H9 (cell line): Measurements from ENCODE around the gene TNRC6C. TPM values are rescaled to one million over a fixed set of nuclear protein-coding genes. Genes with fewer than 3 reads are reported as not detected.

Source experiments
- DNase-seq: peaks from one replicate; pipeline ENCODE4 v3.0.0-alpha.2; 2017
- H2AFZ ChIP-seq: one replicate; pipeline ENCODE4 v1.6.1; 2013; ENCODE audit warnings: mild to moderate bottlenecking, low read length, control low read depth, moderate library complexity
- H2AK5ac ChIP-seq: 2 replicates; pipeline ENCODE4 v1.6.1; 2013; ENCODE audit warnings: low read length, control low read depth, mixed read lengths; ENCODE audit not compliant: insufficient read length
- H2BK120ac ChIP-seq: one replicate; pipeline ENCODE4 v1.6.1; 2013; ENCODE audit warnings: low read depth, mild to moderate bottlenecking, low read length, control low read depth, inconsistent platforms; ENCODE audit not compliant: poor library complexity, severe bottlenecking
- H2BK12ac ChIP-seq: 2 replicates; pipeline ENCODE4 v1.6.1; 2013; ENCODE audit warnings: low read length, control low read depth, mixed read lengths, low read depth; ENCODE audit not compliant: insufficient read length
- H2BK15ac ChIP-seq: 2 replicates; pipeline ENCODE4 v1.6.1; 2013; ENCODE audit warnings: low read depth, low read length, control low read depth
- H2BK20ac ChIP-seq: one replicate; pipeline ENCODE4 v1.6.1; 2013; ENCODE audit warnings: low read depth, mild to moderate bottlenecking, low read length, control low read depth, inconsistent platforms; ENCODE audit not compliant: poor library complexity, severe bottlenecking
- H2BK5ac ChIP-seq: 2 replicates; pipeline ENCODE4 v1.6.1; 2013; ENCODE audit warnings: low read length, control low read depth, mixed read lengths; ENCODE audit not compliant: insufficient read length
- H3K14ac ChIP-seq: 2 replicates; pipeline ENCODE4 v1.6.1; 2013; ENCODE audit warnings: low read length, control low read depth; ENCODE audit not compliant: insufficient read depth
- H3K18ac ChIP-seq: 2 replicates; pipeline ENCODE4 v1.6.1; 2013; ENCODE audit warnings: low read depth, mild to moderate bottlenecking, mixed read lengths, low read length, control low read depth; ENCODE audit not compliant: insufficient read length
- H3K23ac ChIP-seq: 2 replicates; pipeline ENCODE4 v1.6.1; 2013; ENCODE audit warnings: low read length, control low read depth, mixed read lengths, low read depth; ENCODE audit not compliant: insufficient read length
- H3K23me2 ChIP-seq: 2 replicates; pipeline ENCODE4 v1.6.1; 2013; ENCODE audit warnings: low read depth, mild to moderate bottlenecking, mixed read lengths, low read length, control low read depth; ENCODE audit not compliant: insufficient read length, poor library complexity, severe bottlenecking
- H3K27ac ChIP-seq: 2 replicates; pipeline ENCODE4 v1.5.1; 2013; ENCODE audit warnings: low read length, control low read depth, mixed read lengths, low read depth; ENCODE audit not compliant: insufficient read length
- H3K27me3 ChIP-seq: 2 replicates; pipeline ENCODE4 v1.6.1; 2013; ENCODE audit warnings: low read length, control low read depth, inconsistent platforms; ENCODE audit not compliant: insufficient read depth
- H3K4ac ChIP-seq: 2 replicates; pipeline ENCODE4 v1.6.1; 2013; ENCODE audit warnings: low read depth, mild to moderate bottlenecking, control low read depth, inconsistent platforms, low read length, moderate library complexity
- H3K4me1 ChIP-seq: 2 replicates; pipeline ENCODE4 v1.6.1; 2013; ENCODE audit warnings: low read length, control low read depth, inconsistent platforms; ENCODE audit not compliant: insufficient read depth
- H3K4me2 ChIP-seq: 2 replicates; pipeline ENCODE4 v1.6.1; 2013; ENCODE audit warnings: low read length, control low read depth, mixed read lengths; ENCODE audit not compliant: insufficient read length, insufficient read depth
- H3K56ac ChIP-seq: 2 replicates; pipeline ENCODE4 v1.6.1; 2013; ENCODE audit warnings: low read depth, mild to moderate bottlenecking, mixed read lengths, low read length, control low read depth; ENCODE audit not compliant: insufficient read length
- H3K79me1 ChIP-seq: 2 replicates; pipeline ENCODE4 v1.6.1; 2013; ENCODE audit warnings: low read depth, mild to moderate bottlenecking, moderate library complexity, low read length, control low read depth, inconsistent platforms; ENCODE audit not compliant: insufficient read depth, poor library complexity, severe bottlenecking
- H3K79me2 ChIP-seq: 2 replicates; pipeline ENCODE4 v1.6.1; 2013; ENCODE audit warnings: low read length, control low read depth, inconsistent platforms; ENCODE audit not compliant: insufficient read depth
- H3K9ac ChIP-seq: 2 replicates; pipeline ENCODE4 v1.6.1; 2013; ENCODE audit warnings: low read length, control low read depth, mixed read lengths; ENCODE audit not compliant: insufficient read length; ENCODE audit errors: extremely low read depth
- H3K9me3 ChIP-seq: one replicate; pipeline ENCODE4 v1.6.1; 2013; ENCODE audit warnings: low read depth, low read length, inconsistent platforms; ENCODE audit not compliant: control insufficient read depth
- H3T11ph ChIP-seq: one replicate; pipeline ENCODE4 v1.6.1; 2013; ENCODE audit warnings: mild to moderate bottlenecking, low read length, control low read depth, inconsistent platforms
- H4K20me1 ChIP-seq: one replicate; pipeline ENCODE4 v1.6.1; 2013; ENCODE audit not compliant: control insufficient read depth, insufficient read length, insufficient read depth
- H4K5ac ChIP-seq: 2 replicates; pipeline ENCODE4 v1.6.1; 2013; ENCODE audit warnings: low read depth, mild to moderate bottlenecking, mixed read lengths, low read length, control low read depth; ENCODE audit not compliant: insufficient read length
- H4K8ac ChIP-seq: replicated peaks from 2 replicates; pipeline ENCODE4 v1.6.1; 2013; ENCODE audit warnings: low read length, control low read depth, mixed read lengths, low read depth; ENCODE audit not compliant: insufficient read length
- H4K91ac ChIP-seq: 2 replicates; pipeline ENCODE4 v1.6.1; 2013; ENCODE audit warnings: low read depth, mild to moderate bottlenecking, moderate library complexity, mixed read lengths, low read length, control low read depth; ENCODE audit not compliant: insufficient read length
- H3K27ac Mint-ChIP-seq, 3 experiments: 2 replicates in 2 of 3; 3 replicates in 1 of 3; pipeline ENCODE4 v1.8.0; 2020 to 2021; ENCODE audit warnings: mixed read lengths in 3 of 3, mild to moderate bottlenecking in 1 of 3, moderate library complexity in 1 of 3
- H3K27me3 Mint-ChIP-seq: 2 replicates; pipeline ENCODE4 v1.8.0; 2021; ENCODE audit warnings: low read depth, mild to moderate bottlenecking, moderate library complexity, mixed read lengths
- H3K36me3 Mint-ChIP-seq, 3 experiments: 2 replicates in 2 of 3; 3 replicates in 1 of 3; pipeline ENCODE4 v1.8.0; 2020 to 2021; ENCODE audit warnings: low read depth in 3 of 3, mixed read lengths in 3 of 3; ENCODE audit not compliant: insufficient read depth in 1 of 3
- H3K4me1 Mint-ChIP-seq, 2 experiments: 2 replicates each; pipeline ENCODE4 v1.8.0; 2020; ENCODE audit warnings: mixed read lengths in 2 of 2
- H3K4me3 Mint-ChIP-seq, 2 experiments: 2 replicates in 1 of 2; 3 replicates in 1 of 2; pipeline ENCODE4 v1.8.0; 2020 to 2021; ENCODE audit warnings: mild to moderate bottlenecking in 2 of 2, mixed read lengths in 2 of 2, moderate library complexity in 1 of 2
- H3K9me3 Mint-ChIP-seq, 2 experiments: 2 replicates in 1 of 2; 3 replicates in 1 of 2; pipeline ENCODE4 v1.8.0; 2020; ENCODE audit warnings: mild to moderate bottlenecking in 2 of 2, mixed read lengths in 2 of 2, moderate library complexity in 1 of 2
- WGBS: extraction: QIAGEN DNeasy Blood & Tissue Kit; methylation state at CpG from one replicate; pipeline ENCODE4 v1.1.7; 2013; ENCODE audit warnings: missing lambda C conversion rate, low lambda C conversion rate, mixed read lengths; ENCODE audit not compliant: insufficient read length; ENCODE audit errors: extremely low coverage; 5-methylcytosine and 5-hydroxymethylcytosine counted together
- total RNA-seq: library from RNA; stranded (reverse); gene quantifications from 2 replicates; pipeline ENCODE4 v1.2.1, GENCODE V29; 2021
- TF ChIP-seq, protein P1 (sequence below): fragments of 200-600 bp; sonication (generic); conservative IDR thresholded peaks from 3 replicates; pipeline ENCODE4 v1.8.0; 2021; ENCODE audit warnings: antibody characterized with exemption, mild to moderate bottlenecking

Gene TNRC6C
- total RNA-seq, 1 experiment from 2014 or later: 24.7 TPM

DNA sequence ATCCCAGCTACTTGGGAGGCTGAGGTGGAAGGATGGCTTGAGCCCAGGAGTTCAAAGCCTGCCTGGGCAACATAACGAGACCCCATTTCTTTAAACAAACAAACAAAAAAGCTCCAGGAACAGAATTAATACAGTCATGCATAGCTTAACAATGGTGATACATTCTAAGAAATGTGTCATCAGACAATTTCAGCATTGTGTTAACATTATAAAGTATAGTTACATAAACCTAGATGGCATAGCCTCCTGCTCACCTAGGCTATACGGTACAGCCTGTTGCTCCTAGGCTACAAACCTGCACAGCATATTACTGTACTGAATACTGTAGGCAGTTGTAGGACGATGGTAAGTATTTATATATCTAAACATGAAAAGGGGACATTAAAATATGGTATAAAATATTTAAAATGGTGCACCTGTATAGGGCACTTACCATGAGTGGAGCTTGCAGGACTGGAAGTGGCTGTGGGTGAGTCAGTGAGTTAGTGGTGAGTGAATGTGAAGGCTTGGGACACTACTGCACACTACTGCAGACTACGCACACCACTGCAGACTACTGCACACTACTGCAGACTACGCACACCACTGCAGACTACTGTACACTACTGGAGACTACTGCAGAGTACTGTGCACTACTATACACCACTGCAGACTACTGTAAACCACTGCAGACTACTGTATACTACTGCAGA, 95.4 kb downstream of the TNRC6C start:
- H2BK15ac ChIP-seq: no peak overlapping the region
- no peak overlapping the region for H3K56ac ChIP-seq
- H3K14ac ChIP-seq: no peak overlapping the region
- no CpG with 5 or more reads among the region's 5 CpGs for WGBS
- H2AFZ ChIP-seq: no peak overlapping the region
- DNase-seq: no peak
- Mint-ChIP-seq H3K27ac (no peak overlapping the region), H3K27me3 (no peaks in the 10 kb centered on the region), H3K36me3 (peaks cover 33 to 44% (median 36%) of the 10 kb centered on the region in 3 experiments), H3K9me3 (no peaks in the 10 kb centered on the region; a peak in 1 of 5 replicates), H3K4me1 (no peaks in the 10 kb centered on the region; a peak in 2 of 4 replicates), H3K4me3 (no peak overlapping the region)
- H4K8ac ChIP-seq: no peak overlapping the region
- no peaks in the 10 kb centered on the region for H3K27me3 ChIP-seq
- H2BK12ac ChIP-seq: no peak overlapping the region
- H3K23me2 ChIP-seq: no peaks in the 10 kb centered on the region
- H2AK5ac ChIP-seq: no peak overlapping the region
- no peak overlapping the region for H4K91ac ChIP-seq
- H4K5ac ChIP-seq: no peak overlapping the region
- H3K79me1 ChIP-seq: no peaks in the 10 kb centered on the region
- H3K9me3 ChIP-seq: no peaks in the 10 kb centered on the region
- H2BK5ac ChIP-seq: no peak overlapping the region
- no peaks in the 10 kb centered on the region for H3K4me1 ChIP-seq
- no peaks in the 10 kb centered on the region for H4K20me1 ChIP-seq
- H3K79me2 ChIP-seq: no peaks in the 10 kb centered on the region
- no peak overlapping the region for H2BK120ac ChIP-seq
- H3K4ac ChIP-seq: no peak overlapping the region
- TF ChIP-seq, protein P1, sequence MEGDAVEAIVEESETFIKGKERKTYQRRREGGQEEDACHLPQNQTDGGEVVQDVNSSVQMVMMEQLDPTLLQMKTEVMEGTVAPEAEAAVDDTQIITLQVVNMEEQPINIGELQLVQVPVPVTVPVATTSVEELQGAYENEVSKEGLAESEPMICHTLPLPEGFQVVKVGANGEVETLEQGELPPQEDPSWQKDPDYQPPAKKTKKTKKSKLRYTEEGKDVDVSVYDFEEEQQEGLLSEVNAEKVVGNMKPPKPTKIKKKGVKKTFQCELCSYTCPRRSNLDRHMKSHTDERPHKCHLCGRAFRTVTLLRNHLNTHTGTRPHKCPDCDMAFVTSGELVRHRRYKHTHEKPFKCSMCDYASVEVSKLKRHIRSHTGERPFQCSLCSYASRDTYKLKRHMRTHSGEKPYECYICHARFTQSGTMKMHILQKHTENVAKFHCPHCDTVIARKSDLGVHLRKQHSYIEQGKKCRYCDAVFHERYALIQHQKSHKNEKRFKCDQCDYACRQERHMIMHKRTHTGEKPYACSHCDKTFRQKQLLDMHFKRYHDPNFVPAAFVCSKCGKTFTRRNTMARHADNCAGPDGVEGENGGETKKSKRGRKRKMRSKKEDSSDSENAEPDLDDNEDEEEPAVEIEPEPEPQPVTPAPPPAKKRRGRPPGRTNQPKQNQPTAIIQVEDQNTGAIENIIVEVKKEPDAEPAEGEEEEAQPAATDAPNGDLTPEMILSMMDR: no peak
- no peak overlapping the region for H3K9ac ChIP-seq
- H3K23ac ChIP-seq: no peak overlapping the region
- H3K18ac ChIP-seq: no peak overlapping the region
- no peak overlapping the region for H3K4me2 ChIP-seq
- H3T11ph ChIP-seq: no peak overlapping the region
- H3K27ac ChIP-seq: no peak overlapping the region
- no peak overlapping the region for H2BK20ac ChIP-seq
